GM18507 (cell line): Measurements from ENCODE around the gene GALNT17.

Experiments
- DNase-seq: peaks from one replicate; pipeline ENCODE4 v3.0.0; 2011; ENCODE audit warnings: low read depth; ENCODE audit not compliant: insufficient read length; ENCODE audit errors: extremely low spot score
- FAIRE-seq: peaks from 2 replicates; lab custom pipeline; 2011; peaks lifted over from hg19 to GRCh38; lab: Jason Lieb, UNC

Gene GALNT17

DNA sequence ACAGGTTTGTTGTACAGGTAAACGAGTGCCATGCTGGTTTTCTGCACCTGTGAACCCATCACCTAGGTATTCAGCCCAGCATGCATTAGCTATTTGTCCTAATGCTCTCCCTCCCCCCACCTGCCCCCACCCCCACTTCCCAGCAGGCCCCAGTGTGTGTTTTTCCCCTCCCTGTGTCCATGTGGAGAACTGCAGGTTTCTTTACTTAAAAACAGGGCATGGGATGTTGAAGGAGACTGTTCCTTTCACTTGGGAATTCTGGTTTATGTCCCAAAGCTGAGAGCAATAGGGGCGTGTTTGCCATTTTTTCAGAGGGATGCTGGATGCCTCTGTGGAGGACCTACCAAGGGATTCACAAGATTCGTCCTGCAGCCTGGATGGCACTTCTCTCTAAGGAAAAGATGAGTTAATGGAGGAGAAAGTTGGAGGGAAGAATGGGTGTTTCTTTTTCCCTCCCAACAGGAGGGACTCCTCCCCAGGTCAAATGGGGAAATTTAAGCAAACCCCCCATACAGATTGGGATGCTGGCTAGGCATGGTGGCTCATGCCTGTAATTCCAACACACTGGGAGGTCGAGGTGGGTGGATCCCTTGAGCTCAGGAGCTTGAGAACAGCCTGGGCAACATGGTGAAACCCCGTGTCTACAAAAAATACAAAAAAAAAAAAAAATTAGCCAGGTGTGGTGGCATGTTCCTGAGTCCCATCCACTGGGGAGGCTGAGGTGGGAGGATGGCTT lies 136.0 kb downstream of the GALNT17 start:
- DNase-seq (no peak), FAIRE-seq (no peak)

GRCh38 chr7:71270558-71270957 lies 138.6 kb downstream of the GALNT17 start:
- no peak for FAIRE-seq

DNA sequence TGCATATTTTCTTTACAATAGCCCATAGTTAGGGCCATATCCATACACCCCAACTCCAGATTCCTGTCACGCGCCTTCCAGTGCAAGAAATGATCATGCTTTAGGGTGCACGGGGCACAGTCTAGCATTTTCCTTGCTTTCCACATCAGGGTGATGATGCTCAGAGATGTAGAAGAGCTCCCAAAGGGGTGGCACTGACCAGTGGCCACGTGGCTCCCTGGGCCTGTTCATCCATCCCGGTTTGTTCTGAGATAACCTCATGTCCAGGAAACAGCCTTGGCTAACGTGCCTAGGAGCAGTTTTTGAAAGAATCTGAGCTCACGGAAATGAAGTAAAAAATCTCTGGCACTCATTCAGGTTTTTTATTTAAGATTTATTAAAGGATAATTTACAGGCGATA lies 139.3 kb downstream of the GALNT17 start:
- FAIRE-seq (no peak), DNase-seq (no peak)

More at GRCh38 chr7:71270558-71270957, 138.6 kb downstream of the GALNT17 start:
- DNase-seq: no peak

DNA sequence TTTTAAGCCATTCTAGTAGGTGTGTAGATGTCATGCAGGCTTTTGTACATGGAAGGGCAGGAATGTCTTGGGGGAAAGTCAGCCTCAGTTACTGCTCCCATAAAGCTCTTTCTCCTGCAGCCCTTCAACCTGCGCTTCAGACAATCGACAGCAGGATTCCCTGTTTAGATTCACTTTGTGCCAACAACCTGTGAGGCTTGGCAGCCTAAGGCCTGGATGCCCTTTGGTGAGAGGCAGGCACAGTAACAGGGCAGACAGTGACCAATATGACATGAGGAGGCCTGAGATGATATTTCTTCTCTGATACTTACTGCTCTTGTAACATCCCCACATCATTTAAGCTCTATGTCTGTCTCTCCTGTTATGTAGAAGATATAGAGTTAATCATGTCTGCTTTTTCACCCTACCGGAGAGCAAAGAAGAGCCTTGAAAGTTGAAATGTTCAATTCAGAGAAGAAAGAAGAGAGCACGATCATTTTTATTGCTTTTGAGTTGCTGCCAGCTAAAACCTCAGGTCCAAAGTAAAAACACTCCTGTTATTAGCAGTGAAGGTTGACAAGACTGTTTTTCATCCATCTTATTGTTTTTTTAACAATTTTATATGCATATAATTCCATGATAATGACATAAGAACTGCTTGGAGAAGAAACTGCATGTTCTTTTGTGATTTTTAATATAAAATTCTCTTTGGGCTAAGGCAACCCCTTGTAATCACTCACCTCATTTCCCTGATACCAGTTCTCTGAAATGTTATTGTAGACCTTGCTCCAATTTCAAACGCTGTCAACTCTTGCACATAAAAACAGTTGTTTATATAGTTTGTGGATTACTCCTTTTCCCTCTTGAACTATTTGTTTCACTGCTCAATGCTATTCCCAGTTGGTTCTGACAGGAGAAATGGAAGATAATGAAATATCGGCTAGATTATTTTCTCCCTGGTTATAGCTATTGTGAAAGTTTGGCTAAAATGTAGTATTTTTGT lies 140.9 kb downstream of the GALNT17 start:
- FAIRE-seq: no peak

DNA sequence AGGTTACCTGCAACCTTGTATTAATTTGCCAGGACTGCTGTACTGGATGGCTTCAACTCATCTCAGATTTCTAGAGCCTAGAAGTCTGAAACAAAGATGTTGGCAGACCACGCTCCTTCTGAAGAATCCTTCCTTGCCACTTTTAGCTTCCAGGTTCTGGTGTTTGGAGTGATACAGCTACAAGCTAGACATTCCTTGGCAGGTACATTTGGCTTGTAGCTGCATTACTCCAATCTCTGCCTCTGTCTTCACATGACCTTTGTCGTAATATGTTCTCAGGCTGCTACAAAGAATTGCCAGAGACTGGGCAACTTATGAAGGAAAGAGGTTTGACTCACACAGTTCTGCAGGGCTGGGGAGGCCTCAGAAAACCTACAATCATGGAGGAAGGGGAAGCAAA lies 146.3 kb downstream of the GALNT17 start:
- DNase-seq: no peak

More for the DNA sequence above, 140.9 kb downstream of the GALNT17 start:
- DNase-seq: no peak

GRCh38 chr7:71281261-71281660 lies 149.3 kb downstream of the GALNT17 start:
- no peak for FAIRE-seq
- DNase-seq: no peak

More for the DNA sequence above, 146.3 kb downstream of the GALNT17 start:
- no peak for FAIRE-seq

DNA sequence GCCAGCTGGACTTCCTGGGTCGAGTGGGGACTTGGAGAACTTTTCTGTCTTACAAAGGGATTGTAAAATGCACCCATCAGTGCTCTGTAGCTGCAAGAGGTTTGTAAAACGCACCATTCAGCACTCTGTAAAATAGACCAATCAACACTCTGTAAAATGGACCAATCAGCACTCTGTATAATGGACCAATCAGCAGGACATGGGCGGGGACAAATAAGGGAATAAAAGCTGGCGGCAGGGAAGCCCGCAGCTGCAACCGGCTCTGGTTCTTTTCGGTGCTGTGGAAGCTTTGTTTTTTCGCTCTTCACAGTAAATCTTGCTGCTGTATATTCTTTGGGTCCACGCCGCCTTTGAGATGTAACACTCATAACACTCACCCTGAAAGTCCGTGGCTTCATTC lies 151.9 kb downstream of the GALNT17 start:
- FAIRE-seq (no peak), DNase-seq (no peak)

- DNase-seq: no peak
- FAIRE-seq: no peak
Observed at GRCh38 chr7:71285571-71286145, 153.7 kb downstream of the GALNT17 start.

- DNase-seq: no peak
- FAIRE-seq: no peak
Observed at GRCh38 chr7:71286336-71286735, 154.4 kb downstream of the GALNT17 start.

DNA sequence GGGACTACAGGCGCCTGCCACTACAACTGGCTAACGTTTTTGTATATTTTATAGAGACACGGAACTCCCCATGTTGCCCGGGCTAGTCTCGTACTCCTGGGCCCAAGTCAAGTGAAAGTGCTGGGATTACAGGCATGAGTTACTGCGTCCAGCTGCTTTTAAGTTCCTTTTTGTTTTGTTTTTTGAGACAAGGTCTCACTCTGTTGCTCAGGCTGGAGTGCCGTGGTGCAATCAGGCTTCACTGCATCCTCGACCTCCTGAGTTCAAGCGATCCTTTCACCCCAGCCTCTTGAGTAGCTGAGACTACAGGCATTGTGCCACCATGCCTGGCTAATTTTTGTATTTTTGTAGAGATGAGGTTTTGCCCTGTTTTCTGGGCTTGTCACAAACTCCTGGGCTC lies 155.0 kb downstream of the GALNT17 start:
- FAIRE-seq: no peak
- DNase-seq: no peak

DNA sequence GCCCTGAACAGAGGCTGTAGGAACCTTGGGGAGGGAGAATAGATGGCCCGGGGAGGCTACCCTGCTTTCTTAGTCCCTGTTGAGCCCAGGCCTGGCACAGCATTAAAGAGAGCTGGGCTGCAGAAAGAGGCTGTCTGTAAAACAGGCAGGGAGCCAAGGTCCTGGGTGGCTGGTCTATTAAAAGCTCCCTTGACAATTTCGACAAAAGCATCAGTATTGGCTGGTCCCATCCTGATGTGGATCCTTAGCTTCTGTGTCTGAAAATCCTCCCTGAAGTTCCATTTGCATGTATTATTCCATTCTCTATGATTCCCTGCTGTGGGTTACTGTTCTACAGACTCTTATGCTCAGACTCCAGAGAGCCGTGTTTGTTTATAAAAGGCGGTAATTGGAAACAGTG lies 158.5 kb downstream of the GALNT17 start:
- FAIRE-seq: no peak
- DNase-seq: no peak

GRCh38 chr7:71298378-71298777 lies 166.4 kb downstream of the GALNT17 start:
- FAIRE-seq: no peak

DNA sequence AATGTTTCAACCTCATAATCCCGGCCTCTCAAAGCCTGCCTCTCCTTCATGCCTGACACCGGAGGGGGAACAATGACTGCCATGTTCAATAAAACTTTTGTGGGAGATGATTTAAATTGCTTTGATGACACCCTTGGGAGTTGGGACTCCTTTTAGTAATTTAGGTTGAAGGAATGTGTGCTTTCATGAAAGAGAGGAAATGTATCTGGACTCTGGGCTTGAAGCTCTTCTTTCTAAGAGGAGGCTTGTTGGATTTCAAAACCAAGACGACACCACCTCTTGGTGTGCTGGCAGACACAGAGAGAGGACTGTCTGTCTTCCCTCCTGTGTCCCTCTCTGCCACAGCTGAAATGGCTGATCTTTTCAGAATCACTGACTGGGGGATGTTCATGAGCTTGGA lies 168.1 kb downstream of the GALNT17 start:
- DNase-seq (no peak), FAIRE-seq (no peak)

More at GRCh38 chr7:71298378-71298777, 166.4 kb downstream of the GALNT17 start:
- DNase-seq: no peak

GRCh38 chr7:71300603-71301002 lies 168.7 kb downstream of the GALNT17 start:
- FAIRE-seq (no peak), DNase-seq (no peak)

GRCh38 chr7:71301167-71301566 lies 169.2 kb downstream of the GALNT17 start:
- FAIRE-seq (no peak), DNase-seq (no peak)

DNA sequence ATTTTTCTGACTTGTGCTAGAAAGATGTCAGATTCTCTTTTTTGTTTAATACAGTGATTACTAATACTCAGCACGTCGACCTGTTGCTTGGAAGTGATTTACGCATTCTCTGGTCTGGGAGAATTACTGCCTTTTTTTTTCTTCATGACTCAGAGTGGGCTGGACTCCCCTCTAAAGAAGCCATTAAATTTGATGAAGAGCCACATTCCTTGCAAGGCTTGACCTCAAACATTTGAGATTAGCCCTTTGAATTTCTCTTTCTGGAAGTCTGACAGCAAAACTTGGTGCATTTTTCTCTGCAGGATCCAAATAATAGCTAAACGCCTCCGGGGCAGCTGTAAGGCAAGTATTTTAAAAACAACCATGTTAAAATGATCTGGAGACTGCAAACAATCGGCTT lies 171.6 kb downstream of the GALNT17 start:
- FAIRE-seq: no peak
- no peak for DNase-seq

- no peak for FAIRE-seq
- no peak for DNase-seq
Observed at GRCh38 chr7:71308096-71308495, 176.2 kb downstream of the GALNT17 start.

GRCh38 chr7:71311576-71311975 lies 179.6 kb downstream of the GALNT17 start:
- DNase-seq: no peak
- FAIRE-seq: no peak

GRCh38 chr7:71312755-71313490 lies 181.0 kb downstream of the GALNT17 start:
- FAIRE-seq (no peak), DNase-seq (no peak)
